ENCODE measurements around the gene LRRC34. TPM values are rescaled to one million over a fixed set of nuclear protein-coding genes. Genes with fewer than 3 reads are reported as not detected.
A peak's percentile ranks its signal among the peaks of the same experiment; 100 is the strongest.

LRRC34 gene, protein sequence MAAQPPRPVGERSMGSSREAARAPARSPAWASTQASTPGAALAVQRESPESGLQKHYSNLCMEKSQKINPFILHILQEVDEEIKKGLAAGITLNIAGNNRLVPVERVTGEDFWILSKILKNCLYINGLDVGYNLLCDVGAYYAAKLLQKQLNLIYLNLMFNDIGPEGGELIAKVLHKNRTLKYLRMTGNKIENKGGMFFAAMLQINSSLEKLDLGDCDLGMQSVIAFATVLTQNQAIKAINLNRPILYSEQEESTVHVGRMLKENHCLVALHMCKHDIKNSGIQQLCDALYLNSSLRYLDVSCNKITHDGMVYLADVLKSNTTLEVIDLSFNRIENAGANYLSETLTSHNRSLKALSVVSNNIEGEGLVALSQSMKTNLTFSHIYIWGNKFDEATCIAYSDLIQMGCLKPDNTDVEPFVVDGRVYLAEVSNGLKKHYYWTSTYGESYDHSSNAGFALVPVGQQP
- under 1 TPM; 0.77 to 0.82 TPM for total RNA-seq

DNA sequence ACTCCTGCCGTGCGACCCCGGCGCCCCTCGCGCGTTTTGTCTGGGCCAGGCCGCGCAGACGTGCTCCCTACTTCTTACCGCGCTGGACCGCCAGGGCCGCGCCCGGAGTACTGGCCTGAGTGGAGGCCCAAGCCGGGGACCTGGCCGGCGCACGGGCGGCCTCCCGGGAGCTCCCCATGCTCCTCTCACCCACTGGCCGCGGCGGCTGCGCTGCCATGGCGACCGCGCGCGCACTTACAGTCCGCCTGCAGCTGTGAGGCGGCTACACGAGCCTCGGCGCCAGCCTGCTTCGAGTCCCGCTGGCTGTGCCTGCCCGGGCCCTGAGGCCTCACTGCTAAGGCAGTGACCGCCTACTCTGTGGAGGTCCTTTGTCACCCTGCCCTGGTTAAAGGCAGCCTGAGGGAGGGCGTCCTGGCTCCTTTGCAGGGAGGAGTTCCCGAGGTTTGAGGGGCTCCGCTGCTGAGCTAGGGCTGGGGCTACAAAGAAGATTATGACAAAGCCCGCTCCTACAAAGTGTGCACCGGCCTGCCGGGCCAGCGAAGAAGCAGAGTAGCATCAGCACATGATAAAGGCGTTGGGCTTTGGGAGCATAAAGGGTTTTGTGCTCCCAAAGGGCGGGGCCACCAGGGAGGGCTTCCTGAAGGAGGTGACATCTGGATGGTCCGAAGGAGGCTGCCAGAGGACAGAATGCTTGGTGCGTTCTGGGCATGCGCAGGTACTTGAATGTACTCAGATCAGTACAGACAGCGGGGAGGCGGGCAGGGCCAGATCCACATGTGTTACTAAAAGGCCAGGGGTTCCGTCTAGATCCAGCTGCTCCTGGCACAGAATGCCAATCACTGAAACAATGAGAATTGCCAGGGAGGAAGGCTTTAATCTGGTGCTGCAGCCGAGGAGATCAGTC lies at the start of gene LRRC34, which contains the start of gene LRRIQ4:
TSS of gene LRRC34 (minus strand) at position 573 of the 904 bp plus-strand sequence. CDS start at position 217, 356 bp downstream.
TSS of gene LRRIQ4 (plus strand) at position 539 of the 904 bp plus-strand sequence. CDS start 9,052 bp downstream, outside the sequence.
- DNase-seq, result peak; percentile 84
- no peaks in the 10 kb centered on the region for H3K4me1 ChIP-seq
- no peaks in the 10 kb centered on the region for H3K27me3 ChIP-seq
- H3K9ac ChIP-seq (ENCODE audit: low read depth in 2 of 2, low read length in 2 of 2), result peak within 1 kb of the TSS; percentile 38 to 74
- no peaks in the 10 kb centered on the region for H3K9me3 ChIP-seq
- peak within 1 kb of the TSS; percentile 32 for H3K27ac ChIP-seq
- peak within 1 kb of the TSS; percentile 57 for H3K4me3 ChIP-seq
- intact Hi-C loops (cut with DNase I), result no loop called here
- TF ChIP-seq, protein P1, sequence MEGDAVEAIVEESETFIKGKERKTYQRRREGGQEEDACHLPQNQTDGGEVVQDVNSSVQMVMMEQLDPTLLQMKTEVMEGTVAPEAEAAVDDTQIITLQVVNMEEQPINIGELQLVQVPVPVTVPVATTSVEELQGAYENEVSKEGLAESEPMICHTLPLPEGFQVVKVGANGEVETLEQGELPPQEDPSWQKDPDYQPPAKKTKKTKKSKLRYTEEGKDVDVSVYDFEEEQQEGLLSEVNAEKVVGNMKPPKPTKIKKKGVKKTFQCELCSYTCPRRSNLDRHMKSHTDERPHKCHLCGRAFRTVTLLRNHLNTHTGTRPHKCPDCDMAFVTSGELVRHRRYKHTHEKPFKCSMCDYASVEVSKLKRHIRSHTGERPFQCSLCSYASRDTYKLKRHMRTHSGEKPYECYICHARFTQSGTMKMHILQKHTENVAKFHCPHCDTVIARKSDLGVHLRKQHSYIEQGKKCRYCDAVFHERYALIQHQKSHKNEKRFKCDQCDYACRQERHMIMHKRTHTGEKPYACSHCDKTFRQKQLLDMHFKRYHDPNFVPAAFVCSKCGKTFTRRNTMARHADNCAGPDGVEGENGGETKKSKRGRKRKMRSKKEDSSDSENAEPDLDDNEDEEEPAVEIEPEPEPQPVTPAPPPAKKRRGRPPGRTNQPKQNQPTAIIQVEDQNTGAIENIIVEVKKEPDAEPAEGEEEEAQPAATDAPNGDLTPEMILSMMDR (IDR thresholded peaks at IDR 0.05), result no peak
- H3K36me3 ChIP-seq, result no peaks in the 10 kb centered on the region

DNA sequence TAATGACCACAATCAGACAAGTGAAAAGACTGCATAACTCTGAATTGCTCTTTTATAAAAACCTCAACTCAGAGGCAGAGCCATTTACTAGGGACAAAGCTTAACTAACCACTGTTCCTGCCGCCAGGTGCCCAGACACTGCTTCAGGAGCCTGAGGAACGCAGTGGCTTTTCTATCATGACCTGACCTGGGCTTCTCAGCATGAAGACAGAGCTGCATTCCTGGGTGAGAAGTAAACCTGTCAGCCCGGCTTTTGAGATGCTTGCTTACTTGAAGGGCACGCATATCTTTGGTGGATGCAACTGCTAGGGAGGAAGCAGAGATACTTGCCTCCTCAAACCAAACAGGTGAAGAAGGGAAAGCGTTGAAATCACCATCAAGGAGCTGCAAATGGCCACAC lies 49.2 kb upstream of the LRRC34 start:
- TF ChIP-seq, protein P1 (IDR thresholded peaks at IDR 0.05), result no peak
- Histone ChIP-seq H3K27me3 (no peaks in the 10 kb centered on the region), H3K4me3 (no peak overlapping the region), H3K4me1 (peaks cover 4% of the 10 kb centered on the region), H3K9ac (ENCODE audit: low read depth in 2 of 2, low read length in 2 of 2) (no peak overlapping the region), H3K36me3 (no peaks in the 10 kb centered on the region), H3K27ac (no peak overlapping the region), H3K9me3 (no peaks in the 10 kb centered on the region)
- intact Hi-C loops (cut with DNase I), result loop anchor here (5.0 kb wide), 2 partner anchors 100 to 175 kb away; partner anchors contain the start of gene GPR160
- no peak for DNase-seq

DNA sequence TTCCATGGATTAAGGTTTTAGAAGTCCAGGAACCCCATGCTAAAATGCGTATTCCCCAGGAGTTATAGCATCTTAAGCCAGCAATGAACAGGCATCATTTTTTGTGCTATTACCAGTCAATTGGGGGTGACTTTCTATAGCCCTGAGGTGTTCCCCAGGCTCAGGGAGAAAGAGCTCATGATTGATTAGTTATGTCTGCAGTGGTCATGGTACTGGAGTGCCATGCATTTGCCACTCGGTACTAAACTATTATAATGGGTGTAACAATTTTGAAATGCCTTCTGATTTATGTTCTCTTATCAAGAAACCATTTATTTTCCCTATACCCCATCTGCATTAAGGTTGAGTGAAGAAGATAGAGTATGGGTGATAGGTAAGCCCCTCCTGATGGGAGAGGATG lies 45.1 kb upstream of the LRRC34 start:
- intact Hi-C loops (cut with DNase I), result no loop called here
- TF ChIP-seq, protein P1 (IDR thresholded peaks at IDR 0.05), result no peak
- DNase-seq, result no peak
- no peak overlapping the region for H3K9ac ChIP-seq (ENCODE audit: low read depth in 2 of 2, low read length in 2 of 2)
- H3K27me3 ChIP-seq, result no peaks in the 10 kb centered on the region
- no peak overlapping the region for H3K27ac ChIP-seq
- H3K9me3 ChIP-seq, result no peaks in the 10 kb centered on the region
- no peaks in the 10 kb centered on the region for H3K36me3 ChIP-seq
- no peak overlapping the region for H3K4me3 ChIP-seq
- no peaks in the 10 kb centered on the region for H3K4me1 ChIP-seq

DNA sequence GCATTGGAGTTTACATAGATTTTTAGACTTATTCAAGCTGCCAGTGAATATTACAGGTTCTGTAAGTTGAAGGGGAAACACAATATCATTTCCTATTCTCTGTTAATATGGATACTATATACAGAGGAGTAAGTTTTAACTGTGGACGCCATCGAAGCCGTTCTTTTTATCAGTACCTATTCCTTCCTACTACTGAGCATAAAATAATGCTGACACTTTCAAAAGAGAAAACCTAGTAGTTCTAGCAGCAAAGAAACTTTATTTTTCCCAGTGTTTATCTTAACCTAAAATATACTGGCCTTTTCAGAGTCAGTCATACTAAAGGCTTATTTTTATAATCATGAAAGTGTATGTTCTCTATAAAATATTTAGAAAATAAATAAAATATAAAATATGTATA lies 42.8 kb upstream of the LRRC34 start:
- Histone ChIP-seq H3K9ac (ENCODE audit: low read depth in 2 of 2, low read length in 2 of 2) (no peak overlapping the region), H3K27me3 (no peaks in the 10 kb centered on the region), H3K36me3 (no peaks in the 10 kb centered on the region), H3K9me3 (no peaks in the 10 kb centered on the region), H3K27ac (no peak overlapping the region), H3K4me1 (no peaks in the 10 kb centered on the region), H3K4me3 (no peak overlapping the region)
- intact Hi-C loops (cut with DNase I), result no loop called here
- DNase-seq, result no peak
- TF ChIP-seq, protein P1 (IDR thresholded peaks at IDR 0.05), result no peak

DNA sequence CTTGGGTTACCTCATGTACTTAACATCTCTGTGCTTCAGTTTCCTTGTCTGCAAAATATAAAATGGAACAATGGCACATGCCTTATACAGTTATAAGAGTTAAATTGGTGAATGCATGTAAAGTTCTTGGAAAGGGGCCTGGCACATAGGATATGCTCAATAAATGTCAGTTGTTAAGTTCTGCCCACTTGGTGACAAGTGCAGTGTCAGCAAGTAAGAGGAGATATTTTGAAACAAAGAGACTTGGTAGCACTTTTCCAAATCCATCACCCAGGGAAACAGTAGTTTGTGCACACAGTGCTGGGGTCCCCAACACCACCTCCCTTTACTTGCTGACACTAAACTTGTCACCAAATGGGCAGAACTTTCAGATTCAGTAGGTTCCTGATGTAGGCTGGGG lies 37.9 kb upstream of the LRRC34 start:
- Histone ChIP-seq H3K9ac (ENCODE audit: low read depth in 2 of 2, low read length in 2 of 2) (no peak overlapping the region), H3K27me3 (no peaks in the 10 kb centered on the region), H3K4me1 (no peaks in the 10 kb centered on the region), H3K9me3 (no peaks in the 10 kb centered on the region), H3K4me3 (no peak overlapping the region), H3K36me3 (no peaks in the 10 kb centered on the region), H3K27ac (no peak overlapping the region)
- intact Hi-C loops (cut with DNase I), result no loop called here
- TF ChIP-seq, protein P1 (IDR thresholded peaks at IDR 0.05), result no peak
- DNase-seq, result no peak
